Skin epidermis (tissue), 12 donors: Measurements from ENCODE around the gene OR10J5.
"Not testable (repeated sequence)": the region's sequence is repeated elsewhere in the genome, so short reads cannot be mapped to it uniquely, and the experiment has no call there.

Experiments used
- H3K27ac ChIP-seq, 21 experiments: fragments of 200-600 bp; sonication (generic) in 11 of 21; one replicate each; pipeline ENCODE4 v1.5.0; 2020; ENCODE audit warnings: mild to moderate bottlenecking in 3 of 21, inconsistent platforms in 2 of 21, moderate library complexity in 2 of 21
- H3K4me3 ChIP-seq, 7 experiments: fragments of 200-600 bp; sonication (generic) in 2 of 7; one replicate each; pipeline ENCODE4 v1.5.0; 2020; ENCODE audit warnings: inconsistent platforms in 2 of 7, mild to moderate bottlenecking in 2 of 7, moderate library complexity in 1 of 7

The OR10J5 gene

GRCh38 chr1:159535907-159536306 lies at the start of gene OR10J5:
TSS of gene OR10J5 (minus strand) at chr1:159536007. CDS start at chr1:159536007, 0 bp downstream.
- no peak within 1 kb of the TSS for H3K27ac ChIP-seq
- H3K4me3 ChIP-seq, result no peak within 1 kb of the TSS

GRCh38 chr1:159584536-159584935 lies 48.7 kb upstream of the OR10J5 start:
- Histone ChIP-seq H3K4me3 (no peak overlapping the region), H3K27ac (no peak overlapping the region)

GRCh38 chr1:159581422-159581821 lies 45.6 kb upstream of the OR10J5 start:
- Histone ChIP-seq H3K27ac (no peak overlapping the region), H3K4me3 (no peak overlapping the region)

GRCh38 chr1:159580340-159580739 lies 44.5 kb upstream of the OR10J5 start:
- Histone ChIP-seq H3K27ac (no peak overlapping the region), H3K4me3 (no peak overlapping the region)

GRCh38 chr1:159577446-159577845 lies 41.6 kb upstream of the OR10J5 start:
- Histone ChIP-seq H3K4me3 (no peak overlapping the region), H3K27ac (no peak overlapping the region)

- no peak overlapping the region for H3K4me3 ChIP-seq
- H3K27ac ChIP-seq, result no peak overlapping the region
Measured at GRCh38 chr1:159562680-159563079, 26.9 kb upstream of the OR10J5 start.

GRCh38 chr1:159561497-159561896 lies 25.7 kb upstream of the OR10J5 start:
- no peak overlapping the region for H3K4me3 ChIP-seq
- H3K27ac ChIP-seq, result no peak overlapping the region

- H3K4me3 ChIP-seq, result no peak overlapping the region
- no peak overlapping the region for H3K27ac ChIP-seq
Measured at GRCh38 chr1:159560599-159560998, 24.8 kb upstream of the OR10J5 start.

GRCh38 chr1:159556931-159557369 lies 21.1 kb upstream of the OR10J5 start:
- Histone ChIP-seq H3K27ac (no peak overlapping the region), H3K4me3 (no peak overlapping the region)

- H3K27ac ChIP-seq, result no peak overlapping the region
- H3K4me3 ChIP-seq, result no peak overlapping the region
Measured at GRCh38 chr1:159554696-159555095, 18.9 kb upstream of the OR10J5 start.

- no peak overlapping the region for H3K27ac ChIP-seq
- H3K4me3 ChIP-seq, result no peak overlapping the region
Measured at GRCh38 chr1:159554261-159554660, 18.5 kb upstream of the OR10J5 start.

GRCh38 chr1:159548126-159548525 lies 12.3 kb upstream of the OR10J5 start:
- no peak overlapping the region for H3K4me3 ChIP-seq
- no peak overlapping the region for H3K27ac ChIP-seq

- H3K27ac ChIP-seq, result no peak overlapping the region
- H3K4me3 ChIP-seq, result no peak overlapping the region
Measured at GRCh38 chr1:159532922-159533321, 2.9 kb downstream of the OR10J5 start.

- not testable (repeated sequence) for H3K27ac ChIP-seq
Measured at GRCh38 chr1:159524792-159525191, 11.0 kb downstream of the OR10J5 start.

GRCh38 chr1:159510229-159510541 lies 25.6 kb downstream of the OR10J5 start:
- Histone ChIP-seq H3K27ac (no peak overlapping the region), H3K4me3 (no peak overlapping the region)

More at GRCh38 chr1:159524792-159525191, 11.0 kb downstream of the OR10J5 start:
- not testable (repeated sequence) for H3K4me3 ChIP-seq

- H3K27ac ChIP-seq, result no peak overlapping the region
- H3K4me3 ChIP-seq, result no peak overlapping the region
Measured at GRCh38 chr1:159509440-159510228, 26.2 kb downstream of the OR10J5 start.

- Histone ChIP-seq H3K4me3 (no peak overlapping the region), H3K27ac (no peak overlapping the region)
Measured at GRCh38 chr1:159508951-159509350, 26.9 kb downstream of the OR10J5 start.

GRCh38 chr1:159505676-159506075 lies 30.1 kb downstream of the OR10J5 start:
- no peak overlapping the region for H3K27ac ChIP-seq
- no peak overlapping the region for H3K4me3 ChIP-seq

- Histone ChIP-seq H3K27ac (no peak overlapping the region), H3K4me3 (no peak overlapping the region)
Measured at GRCh38 chr1:159501082-159501481, 34.7 kb downstream of the OR10J5 start.

- not testable (repeated sequence) for H3K4me3 ChIP-seq, H3K27ac ChIP-seq
Measured at GRCh38 chr1:159494513-159495210, 41.1 kb downstream of the OR10J5 start.

- no peak overlapping the region for H3K27ac ChIP-seq
- no peak overlapping the region for H3K4me3 ChIP-seq
Measured at GRCh38 chr1:159493354-159493753, 42.5 kb downstream of the OR10J5 start.
